HCT116 (cell line): Measurements from ENCODE around the gene ADGRE1.

Experiments used
- EZH2 ChIP-seq: fragments of 200-600 bp; sonication (generic); IDR thresholded peaks from 2 replicates; pipeline ENCODE4 v1.6.1; 2017; ENCODE audit warnings: antibody characterized with exemption, mixed run types
- POLR2AphosphoS5 ChIP-seq: IDR thresholded peaks from 2 replicates; pipeline ENCODE4 v1.6.1; 2011; ENCODE audit warnings: mild to moderate bottlenecking, low read depth, low read length, moderate library complexity
- ZFX ChIP-seq: fragments of 450-650 bp; IDR thresholded peaks from 2 replicates; pipeline ENCODE4 v1.6.1; 2017
- ZNF274 ChIP-seq: fragments of 200-500 bp; sonication (Bioruptor generic); IDR thresholded peaks from 2 replicates; pipeline ENCODE4 v1.6.1; 2014; ENCODE audit warnings: mild to moderate bottlenecking, low read depth, low read length, inconsistent platforms
- TF ChIP-seq, protein P1 (sequence below): IDR thresholded peaks from 2 replicates; pipeline ENCODE4 v1.6.1; 2012
- TF ChIP-seq, protein P2 (sequence below), 3 experiments: fragments of 200-600 bp in 1 of 3; sonication (generic) in 1 of 3; IDR thresholded peaks in 2 of 3; conservative IDR thresholded peaks in 1 of 3; 2 replicates each; pipeline ENCODE4 v1.5.1; 2012 to 2017; ENCODE audit warnings: low read depth in 2 of 3, low read length in 2 of 3, antibody characterized with exemption in 1 of 3, borderline replicate concordance in 1 of 3, control low read depth in 1 of 3, mild to moderate bottlenecking in 1 of 3, mixed read lengths in 1 of 3, mixed run types in 1 of 3, moderate library complexity in 1 of 3; ENCODE audit not compliant: insufficient read depth in 1 of 3

DNA sequence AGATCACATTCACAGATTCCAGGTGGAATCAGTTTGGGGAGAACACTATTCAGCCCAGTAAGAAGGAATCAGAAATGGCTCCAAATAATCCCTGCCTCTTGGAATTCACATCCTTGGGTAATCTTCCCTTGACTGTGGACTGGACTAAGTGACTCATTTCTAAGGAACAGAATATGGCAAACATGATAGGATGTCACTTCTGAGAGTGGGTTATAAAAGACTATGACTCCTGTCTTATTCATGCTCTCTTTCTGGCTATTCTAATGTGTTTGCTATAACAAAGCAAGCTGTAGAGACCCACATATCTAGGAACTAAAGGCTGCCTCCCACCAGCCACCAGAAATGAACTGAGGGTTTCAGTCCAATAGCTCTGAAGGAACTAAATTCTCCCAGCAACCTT lies 96.1 kb downstream of the ADGRE1 start:
- TF ChIP-seq POLR2AphosphoS5 (no peak), ZFX (no peak), ZNF274 (no peak), EZH2 (no peak)
- TF ChIP-seq, protein P1, sequence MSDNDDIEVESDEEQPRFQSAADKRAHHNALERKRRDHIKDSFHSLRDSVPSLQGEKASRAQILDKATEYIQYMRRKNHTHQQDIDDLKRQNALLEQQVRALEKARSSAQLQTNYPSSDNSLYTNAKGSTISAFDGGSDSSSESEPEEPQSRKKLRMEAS = no peak
- TF ChIP-seq, protein P2, sequence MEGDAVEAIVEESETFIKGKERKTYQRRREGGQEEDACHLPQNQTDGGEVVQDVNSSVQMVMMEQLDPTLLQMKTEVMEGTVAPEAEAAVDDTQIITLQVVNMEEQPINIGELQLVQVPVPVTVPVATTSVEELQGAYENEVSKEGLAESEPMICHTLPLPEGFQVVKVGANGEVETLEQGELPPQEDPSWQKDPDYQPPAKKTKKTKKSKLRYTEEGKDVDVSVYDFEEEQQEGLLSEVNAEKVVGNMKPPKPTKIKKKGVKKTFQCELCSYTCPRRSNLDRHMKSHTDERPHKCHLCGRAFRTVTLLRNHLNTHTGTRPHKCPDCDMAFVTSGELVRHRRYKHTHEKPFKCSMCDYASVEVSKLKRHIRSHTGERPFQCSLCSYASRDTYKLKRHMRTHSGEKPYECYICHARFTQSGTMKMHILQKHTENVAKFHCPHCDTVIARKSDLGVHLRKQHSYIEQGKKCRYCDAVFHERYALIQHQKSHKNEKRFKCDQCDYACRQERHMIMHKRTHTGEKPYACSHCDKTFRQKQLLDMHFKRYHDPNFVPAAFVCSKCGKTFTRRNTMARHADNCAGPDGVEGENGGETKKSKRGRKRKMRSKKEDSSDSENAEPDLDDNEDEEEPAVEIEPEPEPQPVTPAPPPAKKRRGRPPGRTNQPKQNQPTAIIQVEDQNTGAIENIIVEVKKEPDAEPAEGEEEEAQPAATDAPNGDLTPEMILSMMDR (IDR thresholded peaks at IDR 0.05 in 2 of 3, conservative IDR thresholded peaks at IDR 0.05 in 1 of 3; ENCODE audit: borderline replicate concordance in 1 of 3, insufficient read depth in 1 of 3, low read depth in 2 of 3, low read length in 2 of 3) = no peak
